G401.6 (cell line): ENCODE measurements around the gene NCL.
"Not testable (repeated sequence)": the region's sequence is repeated elsewhere in the genome, so short reads cannot be mapped to it uniquely, and the experiment has no call there.

Experiments used
- FAIRE-seq: peaks from 2 replicates; lab custom pipeline; 2012; peaks lifted over from hg19 to GRCh38; lab: Jason Lieb, UNC

Gene NCL

DNA sequence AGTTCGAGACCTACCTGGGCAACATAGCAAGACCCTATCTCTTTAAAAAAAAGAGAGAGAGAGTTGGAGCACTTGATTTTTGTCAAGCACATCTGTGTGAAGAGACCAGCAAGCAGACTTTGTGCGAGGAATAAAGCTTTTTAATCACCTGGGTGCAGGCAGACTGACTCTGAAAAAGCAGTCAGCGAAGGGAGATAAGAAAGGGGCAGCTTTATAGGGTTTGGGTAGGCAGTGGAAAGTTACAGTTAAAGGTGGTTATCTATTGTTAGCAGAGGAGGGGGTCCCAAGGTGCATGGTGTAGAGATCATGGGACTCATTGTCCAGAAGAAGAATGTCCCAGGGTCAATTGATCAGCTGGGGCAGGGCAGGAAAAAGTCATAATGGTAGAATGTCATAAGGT, 34.4 kb downstream of the NCL start:
- FAIRE-seq, result no peak

DNA sequence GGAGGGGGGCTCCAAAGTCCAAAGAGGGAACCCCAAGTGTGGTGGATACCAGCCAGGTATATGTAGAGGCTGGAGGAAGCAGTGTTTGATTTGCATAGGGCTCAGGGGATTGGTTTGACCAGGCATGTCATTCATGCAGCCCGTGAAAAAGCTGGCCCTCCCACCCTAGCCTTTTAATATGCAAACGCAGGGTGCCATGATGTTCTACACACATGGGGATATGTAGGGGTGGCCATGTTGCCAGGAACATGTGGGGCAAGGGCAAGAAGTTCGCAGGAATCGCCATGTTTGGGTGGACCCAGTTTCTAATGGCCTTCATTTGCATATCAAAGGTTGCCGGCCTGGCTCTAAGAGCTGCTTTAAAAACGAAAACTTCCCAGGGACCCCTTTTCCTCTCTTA, 35.1 kb downstream of the NCL start:
- no peak for FAIRE-seq

DNA sequence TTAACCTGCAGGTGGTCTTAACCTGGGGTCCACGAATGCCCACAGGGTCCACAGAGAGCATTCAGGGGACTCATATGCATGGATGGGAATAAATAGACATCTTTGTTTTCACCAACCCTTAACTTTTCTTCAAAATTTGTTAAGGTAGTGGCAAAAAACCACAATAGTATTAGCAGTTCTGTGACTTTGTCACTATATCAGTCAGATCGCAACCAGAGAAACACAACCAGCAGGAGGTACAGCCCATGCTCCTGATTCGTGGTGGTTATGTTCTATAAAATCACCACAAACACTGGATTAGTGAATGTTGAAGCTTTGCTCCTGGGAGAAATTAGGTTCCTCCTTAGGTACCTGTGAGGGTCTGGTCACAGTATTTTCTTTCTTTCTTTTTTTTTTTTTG, 37.2 kb downstream of the NCL start:
- FAIRE-seq, result no peak

DNA sequence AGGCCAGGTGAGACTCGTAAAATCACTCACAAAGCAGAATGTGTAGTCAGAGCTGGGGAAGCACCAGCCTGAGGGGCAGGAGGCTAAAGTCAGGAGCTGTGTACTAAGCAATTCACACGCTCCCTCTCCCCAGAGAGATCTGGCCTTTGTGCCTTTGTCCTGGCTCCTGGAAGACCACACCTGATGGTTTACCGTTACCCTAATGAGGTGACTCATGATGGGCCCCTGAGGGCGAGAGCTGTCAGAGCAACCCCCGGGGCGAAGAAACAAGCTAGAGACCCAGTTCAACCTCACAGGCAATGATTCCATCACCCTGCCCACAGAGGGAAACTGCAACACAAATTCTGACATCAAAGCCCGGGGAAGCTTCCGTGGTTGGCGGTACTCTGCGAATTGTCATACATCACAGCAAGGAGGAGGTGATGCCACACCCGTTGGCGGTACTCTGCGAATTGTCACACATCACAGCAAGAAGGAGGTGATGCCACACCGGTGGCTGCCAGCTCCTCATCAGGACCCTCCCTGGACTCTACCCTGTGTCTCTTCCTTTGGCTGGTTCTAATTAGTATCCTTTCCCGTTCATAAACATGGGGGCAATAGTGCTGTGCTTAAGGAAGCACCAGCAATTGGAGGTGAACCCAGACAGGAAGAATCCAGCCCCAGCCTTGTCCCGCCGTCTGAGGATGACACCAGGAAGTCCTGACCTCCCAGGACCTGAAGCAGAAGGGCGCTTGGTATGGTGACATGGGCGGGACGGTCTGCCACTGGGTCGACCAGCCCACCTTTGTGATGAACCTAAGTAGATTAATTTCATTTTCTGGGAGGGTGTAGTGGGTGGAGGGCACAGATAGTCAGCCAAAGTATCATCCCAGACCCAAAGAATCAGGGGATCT, 38.2 kb downstream of the NCL start:
- FAIRE-seq, result no peak

DNA sequence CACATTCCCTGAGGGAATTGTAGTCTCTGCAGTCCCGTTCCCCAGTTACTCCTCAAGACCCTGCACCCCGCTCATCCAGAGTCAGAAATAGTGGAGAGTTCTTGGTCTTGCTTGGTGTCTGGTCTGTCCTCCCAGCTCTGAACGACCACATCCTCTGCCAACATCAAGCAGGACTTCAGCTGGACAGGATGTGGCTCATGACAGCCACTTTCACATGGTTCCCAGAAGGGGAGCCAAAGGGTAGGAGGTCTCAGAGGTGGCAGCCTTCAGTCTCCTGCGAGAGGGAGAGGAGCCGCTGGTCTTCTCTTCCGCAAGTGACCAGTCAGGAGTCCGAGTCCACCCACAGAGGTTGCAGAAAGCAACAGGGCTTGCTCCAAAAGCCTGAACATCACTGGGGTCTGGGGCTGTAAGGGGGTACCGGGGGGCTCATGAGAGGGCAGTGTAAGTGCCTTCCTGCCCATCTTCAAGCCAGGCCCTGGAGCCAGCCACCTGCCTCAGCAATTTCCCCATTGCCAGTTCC, 38.9 kb downstream of the NCL start:
- FAIRE-seq, result no peak

DNA sequence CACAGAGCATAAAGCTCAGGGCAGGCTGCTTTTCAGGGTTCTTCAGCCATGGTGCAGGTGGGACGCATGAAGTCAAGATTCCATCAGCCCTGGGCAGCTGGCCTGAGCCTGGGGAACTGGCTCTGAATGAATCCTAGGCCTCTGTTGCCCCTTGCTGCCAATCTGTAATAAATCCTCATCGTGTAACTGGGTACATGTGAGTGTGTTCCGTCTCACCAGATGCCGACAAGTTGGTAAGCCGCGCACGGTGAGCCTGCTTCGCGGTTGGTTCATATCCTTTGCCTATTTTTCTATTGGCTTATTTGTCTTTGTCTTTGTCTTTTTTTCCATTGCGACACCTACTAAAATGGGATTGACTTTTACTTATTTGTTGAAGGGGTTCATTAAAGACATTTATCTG, 41.1 kb downstream of the NCL start:
- FAIRE-seq, result no peak

DNA sequence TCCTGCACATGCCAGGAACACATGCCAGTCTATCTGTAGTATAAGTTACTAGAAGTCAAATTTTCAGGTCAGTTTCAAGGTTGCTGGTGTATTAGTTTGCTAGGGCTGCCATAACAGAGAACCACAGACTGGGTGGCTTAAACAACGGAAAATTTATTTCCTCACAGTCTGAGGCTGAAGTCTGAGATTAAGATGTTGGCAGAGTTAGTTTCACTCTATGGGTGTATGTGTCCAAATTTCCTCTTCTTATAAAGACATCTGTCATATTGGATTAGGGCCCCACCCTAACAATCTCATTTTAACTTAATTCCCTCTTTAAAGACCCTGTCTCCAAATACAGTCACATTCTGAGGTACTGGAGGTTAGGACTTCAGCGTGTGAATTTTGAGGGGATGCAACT, 42.2 kb downstream of the NCL start:
- FAIRE-seq, result no peak

DNA sequence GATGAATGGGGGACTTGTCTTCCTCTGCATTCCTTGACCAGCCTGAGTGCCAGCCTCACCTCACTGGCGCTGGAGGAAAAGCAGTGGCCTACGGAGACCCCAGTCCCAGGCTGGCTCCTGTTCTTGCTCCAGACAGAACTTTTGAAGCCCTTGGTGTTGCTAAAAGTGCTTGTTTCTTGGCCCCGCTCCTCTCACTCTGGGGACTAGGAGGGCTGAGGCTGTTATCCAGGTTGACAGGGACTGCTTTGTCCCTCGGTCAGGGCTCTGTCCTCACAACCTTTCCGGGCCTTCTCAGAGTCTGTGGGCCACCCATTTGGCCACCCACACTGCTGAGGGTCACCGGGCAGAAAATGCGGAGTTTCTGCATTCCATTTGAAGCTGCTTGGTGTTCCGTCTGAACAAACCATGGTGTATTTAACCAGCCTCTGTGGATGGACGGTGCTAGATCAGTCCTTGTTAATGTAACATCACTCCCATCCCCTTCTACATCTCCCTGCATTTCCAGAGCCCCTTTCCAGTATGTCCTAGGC, 43.2 kb downstream of the NCL start:
- no peak for FAIRE-seq

DNA sequence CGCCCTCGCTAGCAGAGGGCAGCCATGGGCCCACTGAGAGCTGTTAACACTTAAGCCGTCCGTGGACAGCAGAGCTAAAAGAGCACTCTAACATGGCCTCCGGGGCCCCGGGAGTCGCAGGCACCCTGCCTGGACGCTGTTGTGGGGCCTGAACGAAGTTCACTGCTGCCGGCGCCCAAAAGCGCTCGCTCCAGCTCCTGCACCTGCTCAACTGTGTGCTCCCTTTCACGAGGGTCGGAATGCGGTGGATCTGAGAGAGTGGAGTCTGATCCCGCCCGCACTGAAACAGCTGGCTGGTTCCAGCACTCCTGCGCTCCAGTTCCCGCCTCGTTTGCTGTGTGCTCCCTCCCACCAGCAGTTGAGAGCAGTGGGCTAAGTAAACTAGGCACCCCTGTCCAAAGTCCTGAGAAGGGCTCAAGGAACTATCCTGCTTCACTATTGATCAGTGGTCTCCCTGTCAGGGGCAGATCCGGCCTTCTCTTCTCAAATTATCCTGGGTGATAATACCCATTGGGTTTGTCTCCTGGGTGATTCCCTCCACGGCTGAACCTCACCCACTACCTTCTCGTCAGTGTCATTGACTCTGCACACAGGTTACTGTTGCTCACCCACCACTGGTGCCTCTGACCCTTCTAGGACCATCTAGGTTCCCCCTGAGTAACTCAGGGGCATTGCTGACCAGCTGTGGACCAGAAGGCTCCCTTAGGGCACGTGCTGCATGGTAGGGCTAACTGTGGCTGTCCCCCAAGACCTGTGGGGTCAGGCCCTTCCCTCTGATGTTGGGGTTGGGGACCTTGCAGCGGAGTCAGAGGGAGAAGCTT, 45.3 kb downstream of the NCL start:
- no peak for FAIRE-seq

DNA sequence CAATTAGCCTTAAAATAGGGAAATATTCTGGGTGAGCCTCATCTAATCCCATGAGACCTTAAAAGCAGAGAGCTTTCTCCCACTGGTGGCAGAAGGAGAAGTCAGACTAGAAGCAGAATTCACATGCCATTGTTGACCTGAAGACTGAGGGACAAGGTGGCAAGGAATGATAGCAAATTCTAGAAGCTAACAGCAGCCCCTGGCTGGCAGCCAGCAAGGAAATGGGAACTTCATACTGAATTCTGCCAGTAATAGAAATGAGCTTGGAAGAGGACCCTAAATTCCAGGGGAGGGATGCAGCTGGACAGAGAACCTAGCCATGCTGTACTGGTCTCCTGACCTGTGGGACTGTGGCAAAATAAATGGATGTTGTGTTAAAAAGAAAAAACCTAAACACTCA, 49.3 kb downstream of the NCL start:
- no peak for FAIRE-seq

DNA sequence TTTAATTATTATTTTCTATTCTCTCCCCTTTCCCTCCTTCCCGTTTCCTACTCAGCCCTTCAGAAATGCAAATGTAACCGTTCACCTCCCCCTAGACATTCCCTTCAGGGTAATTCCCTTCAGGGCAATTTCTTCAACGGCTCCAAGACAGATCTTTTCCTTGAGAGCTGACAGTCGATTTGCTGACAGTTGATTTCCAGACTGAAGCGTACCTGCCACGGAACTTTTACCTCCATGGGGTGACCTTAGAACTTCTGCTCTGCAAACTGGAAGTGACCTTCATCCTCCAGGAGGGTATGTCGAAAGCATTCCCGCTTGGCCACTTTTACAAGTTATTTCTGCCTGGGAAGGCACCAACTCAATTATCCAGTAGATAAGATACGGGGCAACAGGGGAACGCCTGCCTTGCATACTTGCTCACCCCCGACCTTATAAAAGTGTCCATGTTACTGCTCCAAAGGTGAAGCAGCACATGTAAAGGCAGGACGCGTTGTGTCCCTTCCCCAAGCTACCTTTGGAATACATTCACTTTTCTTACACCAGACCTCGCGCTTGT, 50.3 kb downstream of the NCL start:
- no peak for FAIRE-seq

DNA sequence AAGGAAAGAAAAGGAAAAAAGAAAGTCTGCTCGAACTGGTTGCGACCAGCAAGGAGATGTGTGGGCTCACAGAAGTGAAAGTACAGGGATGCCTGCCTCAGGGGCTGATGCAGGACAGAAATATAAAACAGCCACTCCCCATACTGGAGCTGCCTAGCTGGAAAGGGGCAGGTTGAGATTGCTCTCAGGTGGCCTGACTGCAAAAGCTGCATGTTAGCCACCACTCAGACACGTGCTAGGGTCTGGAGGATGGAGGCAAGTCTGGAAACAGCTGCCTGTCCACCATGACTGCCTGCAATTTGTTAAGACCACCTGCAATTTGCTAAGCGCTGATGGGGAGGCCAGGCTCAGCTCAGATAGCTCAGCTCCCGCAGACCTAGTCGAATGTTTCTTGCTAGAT, 50.8 kb downstream of the NCL start:
- no peak for FAIRE-seq

DNA sequence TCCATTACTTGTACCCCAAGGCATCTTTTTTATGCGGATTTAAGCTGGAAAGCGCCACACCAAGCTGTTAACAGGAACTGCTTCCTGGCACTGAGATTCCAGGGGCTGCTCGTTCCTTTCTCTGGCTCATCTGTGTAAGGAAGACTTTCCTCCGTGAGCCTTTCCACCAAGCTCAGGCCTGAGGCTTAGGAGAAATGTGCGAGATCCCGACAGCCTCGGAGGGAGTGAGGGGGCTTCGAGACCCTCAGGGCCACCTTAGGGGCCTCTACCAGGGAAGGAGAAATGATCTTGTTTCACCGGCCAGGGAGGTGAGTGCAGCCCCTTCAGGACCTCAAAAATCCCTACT, 51.7 kb downstream of the NCL start:
- FAIRE-seq, result no peak

DNA sequence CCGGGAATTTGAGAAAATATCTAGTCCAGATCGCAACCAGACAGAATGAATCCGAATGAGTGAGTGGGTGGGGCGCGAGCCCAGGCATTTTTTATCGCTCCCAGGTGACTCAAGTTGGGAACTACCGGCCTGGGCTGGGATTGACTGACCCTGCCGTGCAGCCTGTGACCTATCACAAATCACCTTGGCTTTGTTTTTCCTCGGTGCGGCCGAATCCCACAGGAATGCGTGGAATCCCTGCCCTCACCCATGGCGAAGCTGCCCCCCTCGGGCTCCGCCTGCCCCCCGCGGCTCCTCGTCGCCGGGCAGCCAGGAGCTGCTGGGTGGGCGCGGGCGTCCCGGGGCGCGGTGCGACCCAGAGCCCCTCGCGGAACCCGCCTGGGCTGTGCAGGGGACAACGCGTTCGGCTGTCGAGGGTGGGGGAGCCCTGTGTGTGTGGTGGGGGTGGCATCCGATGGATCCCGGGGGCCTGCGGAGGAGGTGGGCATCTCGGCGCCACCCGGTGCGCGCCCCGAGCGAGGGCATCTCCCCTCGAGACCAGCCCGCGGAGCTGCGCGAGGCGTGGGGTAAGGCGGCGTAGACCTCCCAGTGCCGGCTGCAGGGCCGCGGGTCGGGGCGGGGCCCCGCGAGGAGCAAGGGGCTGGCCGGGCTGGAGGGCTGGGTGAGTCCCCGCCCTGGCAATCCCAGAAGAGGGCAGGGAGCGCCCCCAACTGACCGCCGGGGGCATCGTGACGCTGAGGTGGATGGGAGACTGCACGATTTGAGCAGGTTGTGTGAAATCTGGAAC, 52.3 kb downstream of the NCL start:
- FAIRE-seq, result no peak

DNA sequence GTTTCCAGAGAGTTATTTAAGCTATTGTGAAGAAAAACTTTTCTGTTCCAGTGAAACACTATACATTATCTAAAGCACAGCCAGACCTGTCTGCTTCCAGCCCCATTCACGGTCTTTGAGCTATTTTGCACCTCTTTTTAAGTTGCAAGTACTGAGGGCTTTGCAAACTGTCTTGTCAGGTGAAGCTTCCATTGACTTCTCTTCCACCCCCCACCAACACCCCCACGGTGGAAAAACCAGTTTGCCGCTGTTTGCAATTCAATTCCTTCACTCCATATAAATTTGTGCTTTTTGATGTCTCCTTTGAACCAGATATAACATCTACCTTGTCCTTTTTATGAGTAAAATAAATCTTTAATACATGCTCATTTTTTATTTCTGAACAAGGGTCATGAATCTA, 53.0 kb downstream of the NCL start:
- no peak for FAIRE-seq

DNA sequence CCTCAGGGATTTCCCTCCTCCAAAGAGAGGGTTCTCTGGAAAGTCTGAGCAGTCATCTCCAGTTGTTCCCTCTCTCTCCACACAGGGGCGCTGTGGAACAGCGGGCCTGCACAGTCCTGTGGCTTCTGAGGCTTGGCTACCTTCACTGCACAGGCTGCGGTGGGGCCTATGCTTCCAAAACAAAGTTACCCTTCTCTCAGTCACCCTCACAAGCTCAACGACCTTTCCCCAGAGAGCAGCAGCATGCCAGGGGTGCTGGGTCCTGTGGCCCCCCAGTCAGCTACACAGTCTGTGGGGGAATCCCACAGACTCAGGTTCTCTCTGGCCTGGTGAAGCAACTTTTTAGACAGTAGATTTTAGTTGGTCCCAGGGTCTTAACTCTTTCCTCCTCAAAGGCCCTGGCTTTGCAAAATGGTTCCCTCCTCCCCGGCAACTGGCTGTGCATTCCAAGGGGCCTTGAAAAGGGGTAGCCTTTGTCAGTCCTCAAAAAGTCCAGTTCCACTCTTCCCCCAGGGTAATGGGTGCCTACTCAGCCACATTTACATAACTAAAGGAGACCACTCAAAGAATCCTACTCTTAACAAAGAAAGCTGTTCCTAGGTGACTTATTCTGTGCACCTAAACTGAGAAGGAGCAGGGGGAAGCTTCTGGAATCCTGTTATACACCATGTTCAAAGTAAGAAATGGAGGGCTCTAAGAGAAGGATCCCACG, 53.8 kb downstream of the NCL start:
- no peak for FAIRE-seq

DNA sequence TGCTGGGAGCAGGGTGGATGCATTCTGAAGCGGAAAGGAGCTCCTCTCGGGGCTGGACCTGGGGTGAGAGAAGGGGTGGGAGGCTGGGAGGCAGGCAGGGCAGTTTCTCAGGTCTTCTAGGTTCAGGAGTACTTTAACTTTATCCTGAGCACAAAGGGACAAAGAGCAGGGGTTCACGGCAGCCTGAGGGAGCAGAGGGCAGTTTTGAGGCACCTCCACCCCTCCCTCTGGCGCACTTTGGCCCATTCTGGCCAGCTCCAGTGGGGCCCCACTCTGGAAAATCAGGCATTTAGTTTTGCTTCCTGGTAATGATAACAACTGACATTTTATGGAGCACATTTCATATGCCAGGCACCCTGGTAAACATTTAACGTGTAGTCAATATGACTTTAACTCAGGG, 54.5 kb downstream of the NCL start:
- FAIRE-seq, result no peak

DNA sequence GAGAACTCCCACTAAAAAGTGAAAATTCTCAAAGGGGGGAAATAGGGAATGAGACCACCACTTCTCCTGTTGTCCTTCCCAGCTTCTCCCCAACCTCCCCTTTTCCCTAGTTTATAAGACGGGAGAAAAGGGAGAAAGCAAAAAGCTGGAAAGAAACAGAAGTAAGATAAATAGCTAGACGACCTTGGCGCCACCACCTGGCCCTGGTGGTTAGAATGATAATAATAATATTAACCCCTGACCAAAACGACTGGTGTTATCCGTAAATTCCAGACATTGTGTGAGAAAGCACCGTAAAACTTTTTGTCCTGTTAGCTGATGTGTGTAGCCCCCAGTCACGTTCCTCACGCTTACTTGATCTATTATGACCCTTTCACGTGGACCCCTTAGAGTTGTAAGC, 56.0 kb downstream of the NCL start:
- not testable (repeated sequence) for FAIRE-seq

DNA sequence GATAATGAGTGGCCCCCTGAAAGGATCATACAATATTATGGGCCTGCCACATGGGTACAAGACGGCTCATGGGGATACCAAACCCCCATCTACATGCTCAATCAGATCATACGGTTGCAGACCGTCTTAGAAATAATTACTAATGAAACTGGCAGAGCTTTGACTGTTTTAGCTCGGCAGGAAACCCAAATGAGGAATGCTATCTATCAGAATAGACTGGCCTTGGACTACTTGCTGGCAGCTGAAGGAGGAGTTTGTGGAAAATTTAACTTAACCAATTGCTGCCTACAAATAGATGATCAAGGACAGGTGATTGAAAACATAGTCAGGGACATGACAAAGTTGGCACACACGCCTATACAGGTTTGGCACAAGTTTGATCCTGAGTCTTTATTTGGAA, 56.6 kb downstream of the NCL start:
- not testable (repeated sequence) for FAIRE-seq

DNA sequence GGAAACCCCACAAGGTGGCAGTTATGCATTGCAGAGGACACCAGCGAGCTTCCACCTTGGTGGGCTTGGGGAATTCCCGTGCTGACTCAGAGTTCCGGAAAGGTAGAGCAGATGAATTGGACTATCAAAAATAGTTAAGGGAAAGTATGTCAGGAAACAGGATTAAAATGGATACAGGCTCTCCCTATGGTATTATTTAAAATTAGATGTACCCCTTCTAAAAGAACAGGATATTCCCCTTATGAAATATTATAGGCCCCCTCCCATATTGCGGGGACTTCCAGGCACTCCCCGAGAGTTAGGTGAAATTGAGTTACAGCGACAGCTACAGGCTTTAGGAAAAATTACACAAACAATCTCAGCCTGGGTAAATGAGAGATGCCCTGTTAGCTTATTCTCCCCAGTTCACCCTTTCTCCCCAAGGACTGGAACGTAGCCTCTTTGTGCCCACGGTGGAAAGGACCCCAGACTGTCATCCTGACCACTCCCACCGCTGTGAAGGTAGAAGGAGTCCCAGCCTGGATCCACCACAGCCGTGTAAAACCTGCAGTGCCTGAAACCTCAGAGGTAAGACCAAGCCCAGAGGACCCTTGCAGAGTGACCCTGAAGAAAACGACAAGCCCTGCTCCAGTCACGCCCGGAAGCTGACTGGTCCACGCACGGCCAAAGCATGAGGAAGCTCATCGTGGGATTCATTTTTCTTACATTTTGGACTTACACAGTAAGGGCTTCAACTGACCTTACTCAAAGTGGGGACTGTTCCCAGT, 58.5 kb downstream of the NCL start:
- not testable (repeated sequence) for FAIRE-seq

DNA sequence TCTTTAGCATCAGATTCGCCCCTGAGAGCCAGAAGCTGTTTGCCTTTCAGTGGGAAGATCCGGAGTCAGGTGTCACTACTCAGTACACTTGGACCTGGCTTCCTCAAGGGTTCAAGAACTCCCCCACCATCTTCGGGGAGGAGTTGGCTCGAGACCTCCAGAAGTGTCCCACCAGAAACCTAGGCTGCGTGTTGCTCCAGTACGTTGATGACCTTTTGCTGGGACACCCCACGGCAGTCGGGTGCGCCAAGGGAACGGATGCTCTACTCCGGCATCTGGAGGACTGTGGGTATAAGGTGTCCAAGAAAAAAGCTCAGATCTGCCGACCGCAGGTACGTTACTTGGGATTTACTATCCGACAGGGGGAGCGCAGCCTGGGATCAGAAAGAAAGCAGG, 60.1 kb downstream of the NCL start:
- not testable (repeated sequence) for FAIRE-seq
